ENCODE measurements around the gene DPY19L2.
"Not testable (repeated sequence)": the region's sequence is repeated elsewhere in the genome, so short reads cannot be mapped to it uniquely, and the experiment has no call there.

Gene DPY19L2

GRCh38 chr12:63663005-63663404, 5.3 kb downstream of the DPY19L2 start:
- not testable (repeated sequence) for DNase-seq (ENCODE audit: low read depth)

- DNase-seq (ENCODE audit: low read depth) = not testable (repeated sequence)
Measured at GRCh38 chr12:63658501-63658900, 9.8 kb downstream of the DPY19L2 start.

GRCh38 chr12:63656407-63656806, 11.9 kb downstream of the DPY19L2 start:
- not testable (repeated sequence) for DNase-seq (ENCODE audit: low read depth)

- not testable (repeated sequence) for DNase-seq (ENCODE audit: low read depth)
Measured at GRCh38 chr12:63655543-63656257, 12.6 kb downstream of the DPY19L2 start.

DNA sequence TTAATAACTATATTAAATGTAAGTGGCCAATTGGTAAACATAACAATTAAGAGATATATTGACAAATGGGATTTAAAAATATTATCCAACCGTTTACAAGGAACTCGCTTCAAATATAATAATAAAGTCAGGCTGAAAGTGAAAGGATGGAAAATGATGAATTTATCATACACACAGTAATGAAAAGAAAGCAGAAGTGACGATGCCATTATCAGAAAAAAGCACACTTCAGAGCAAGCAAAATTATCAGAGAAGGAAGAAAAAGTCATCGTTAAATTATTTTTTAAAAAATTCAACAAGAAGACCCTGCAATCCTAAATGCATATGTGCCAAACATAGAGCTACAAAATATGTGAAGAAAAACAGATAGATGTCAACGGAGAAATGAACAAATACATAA, 13.8 kb downstream of the DPY19L2 start:
- DNase-seq (ENCODE audit: low read depth) = not testable (repeated sequence)

DNA sequence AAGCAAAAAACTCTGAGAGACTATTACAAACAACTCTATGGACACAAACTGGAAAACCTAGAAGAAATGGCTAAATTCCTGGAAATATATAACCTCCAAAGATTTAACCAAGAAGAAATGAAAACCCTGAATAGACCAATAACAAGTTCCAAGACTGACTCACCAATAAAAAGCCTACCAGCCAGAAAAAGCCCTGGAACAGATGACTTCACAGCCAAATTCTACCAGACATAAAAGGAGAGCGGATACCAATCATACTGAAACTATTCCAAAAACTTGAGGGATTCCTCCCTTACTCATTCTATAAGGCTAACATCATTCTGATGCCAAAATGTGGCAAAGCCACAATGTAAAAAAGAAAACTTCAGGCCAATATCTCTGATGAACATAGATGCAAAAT, 18.8 kb downstream of the DPY19L2 start:
- DNase-seq (ENCODE audit: low read depth) = not testable (repeated sequence)

DNA sequence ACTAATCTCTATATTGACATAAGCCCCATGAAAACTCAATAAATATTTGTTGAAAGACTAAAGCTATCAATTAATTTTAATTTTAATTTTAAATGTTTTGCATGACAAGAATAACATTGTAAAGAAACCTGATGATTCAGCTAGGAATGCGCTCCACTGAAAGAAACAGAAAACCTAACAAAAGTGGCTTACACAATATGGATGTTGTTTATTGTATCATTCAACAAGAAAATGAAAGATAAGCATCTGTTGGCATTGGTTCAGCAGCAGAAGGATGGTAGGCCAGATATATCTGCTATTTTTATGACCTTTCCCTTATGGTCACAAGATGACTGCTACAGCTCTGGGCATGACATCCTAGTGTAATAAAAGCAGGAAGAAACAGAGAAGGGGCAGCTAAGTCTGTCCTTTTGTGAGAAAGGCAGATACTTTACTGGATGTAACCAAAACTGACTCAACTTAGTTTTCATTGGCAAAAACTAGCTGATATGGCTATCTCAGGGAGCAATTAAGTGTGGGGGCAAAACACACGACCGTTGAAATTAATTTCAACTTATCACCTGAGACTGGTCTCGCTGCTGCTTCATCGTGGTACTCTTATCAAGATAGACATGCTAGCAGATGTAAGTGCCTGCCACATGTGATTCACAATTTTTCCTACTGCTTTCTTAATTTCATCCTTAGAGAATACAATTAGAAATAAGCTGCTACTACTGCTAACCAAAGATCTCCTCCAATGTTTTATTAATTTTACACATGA, 24.7 kb downstream of the DPY19L2 start:
- DNase-seq (ENCODE audit: low read depth) = not testable (repeated sequence)

DNA sequence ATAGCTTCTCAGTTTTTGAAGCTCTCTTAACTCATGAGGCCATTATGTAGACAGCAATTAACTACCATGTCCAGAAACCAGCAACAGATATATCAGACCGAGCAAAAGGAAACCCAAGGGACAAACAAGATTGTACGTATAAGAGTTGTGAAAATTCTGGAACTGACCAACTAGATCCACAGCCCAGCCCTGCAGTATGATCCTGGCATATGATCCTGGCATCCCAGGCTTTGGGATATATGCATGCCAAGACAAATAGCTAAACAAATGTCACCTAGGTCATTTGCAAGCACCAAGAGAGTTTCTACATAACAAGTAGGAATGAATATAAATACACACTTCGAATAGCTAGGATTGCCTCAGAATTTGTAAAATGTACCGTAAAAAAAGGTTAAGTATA, 44.0 kb downstream of the DPY19L2 start:
- not testable (repeated sequence) for DNase-seq (ENCODE audit: low read depth)

GRCh38 chr12:63615544-63615943, 52.7 kb downstream of the DPY19L2 start:
- not testable (repeated sequence) for DNase-seq (ENCODE audit: low read depth)

DNA sequence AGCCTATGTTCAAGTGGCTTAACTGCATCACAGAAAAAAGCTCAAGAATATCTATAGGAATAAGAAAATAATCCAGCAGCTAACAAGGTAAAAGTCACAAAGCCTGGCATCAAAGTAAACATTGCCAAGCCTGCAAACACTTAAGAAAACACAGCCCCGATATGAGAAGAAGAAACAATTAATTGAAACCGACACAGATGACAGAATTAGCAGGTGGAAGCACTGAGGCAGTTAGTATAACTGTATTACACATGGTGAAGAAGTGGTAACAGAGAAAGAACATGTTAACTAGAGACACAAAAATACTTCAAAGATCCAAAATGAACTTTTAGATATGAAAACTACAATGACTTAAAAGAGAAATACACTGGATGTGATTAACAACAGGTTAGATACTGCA, 57.0 kb downstream of the DPY19L2 start:
- not testable (repeated sequence) for DNase-seq (ENCODE audit: low read depth)

- not testable (repeated sequence) for DNase-seq (ENCODE audit: low read depth)
Measured at GRCh38 chr12:63609281-63609680, 59.0 kb downstream of the DPY19L2 start.

GRCh38 chr12:63604985-63605384, 63.3 kb downstream of the DPY19L2 start:
- DNase-seq (ENCODE audit: low read depth) = not testable (repeated sequence)

DNA sequence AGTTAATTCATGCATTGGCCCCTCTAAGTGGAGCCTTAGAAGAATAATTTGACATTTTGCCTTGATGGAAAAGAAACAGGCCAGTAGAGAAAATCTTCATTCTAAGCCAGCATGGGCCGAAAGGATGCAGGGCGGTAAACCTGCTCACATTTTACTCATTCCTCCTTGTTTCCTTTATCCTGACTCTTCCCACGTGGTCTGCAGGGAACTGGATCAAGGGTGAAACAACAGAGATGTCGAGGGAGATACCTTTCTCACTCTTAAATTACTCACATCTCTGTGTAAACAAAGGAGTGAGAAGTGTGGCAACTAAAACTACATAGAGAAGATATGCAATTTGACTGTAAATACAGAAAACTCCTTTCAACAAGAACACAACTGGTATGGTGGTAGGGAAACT, 73.5 kb downstream of the DPY19L2 start:
- DNase-seq (ENCODE audit: low read depth) = not testable (repeated sequence)

GRCh38 chr12:63584426-63584825, 83.9 kb downstream of the DPY19L2 start:
- DNase-seq (ENCODE audit: low read depth) = not testable (repeated sequence)

- not testable (repeated sequence) for DNase-seq (ENCODE audit: low read depth)
Measured at GRCh38 chr12:63583289-63583688, 85.0 kb downstream of the DPY19L2 start.

- DNase-seq (ENCODE audit: low read depth) = not testable (repeated sequence)
Measured at GRCh38 chr12:63577631-63578030, 90.7 kb downstream of the DPY19L2 start.

- DNase-seq (ENCODE audit: low read depth) = not testable (repeated sequence)
Measured at GRCh38 chr12:63572038-63572437, 96.3 kb downstream of the DPY19L2 start.

GRCh38 chr12:63558445-63558844, 109.8 kb downstream of the DPY19L2 start:
- not testable (repeated sequence) for DNase-seq (ENCODE audit: low read depth)

GRCh38 chr12:63551397-63551796, 116.9 kb downstream of the DPY19L2 start:
- not testable (repeated sequence) for DNase-seq (ENCODE audit: low read depth)

DNA sequence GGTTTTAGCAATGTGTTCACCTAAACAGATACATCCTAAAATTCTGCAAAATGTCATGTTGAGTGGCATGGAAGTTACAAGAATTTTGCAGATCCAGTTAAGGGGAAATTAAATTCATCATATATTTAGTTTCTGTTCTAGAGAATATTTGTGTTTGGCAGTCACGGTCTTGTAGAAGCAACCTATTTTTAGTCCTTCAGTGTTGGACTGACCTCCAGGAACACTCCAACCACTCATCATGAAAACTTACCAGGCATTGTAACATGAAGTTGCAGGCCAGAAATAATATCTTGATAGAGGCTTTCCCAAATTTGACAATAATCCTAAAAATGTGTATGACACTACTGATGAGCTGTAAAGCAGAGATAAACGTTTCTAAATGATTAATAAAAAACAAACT, 119.3 kb downstream of the DPY19L2 start:
- DNase-seq (ENCODE audit: low read depth) = not testable (repeated sequence)

GRCh38 chr12:63545298-63545916, 122.9 kb downstream of the DPY19L2 start:
- DNase-seq (ENCODE audit: low read depth) = not testable (repeated sequence)

DNA sequence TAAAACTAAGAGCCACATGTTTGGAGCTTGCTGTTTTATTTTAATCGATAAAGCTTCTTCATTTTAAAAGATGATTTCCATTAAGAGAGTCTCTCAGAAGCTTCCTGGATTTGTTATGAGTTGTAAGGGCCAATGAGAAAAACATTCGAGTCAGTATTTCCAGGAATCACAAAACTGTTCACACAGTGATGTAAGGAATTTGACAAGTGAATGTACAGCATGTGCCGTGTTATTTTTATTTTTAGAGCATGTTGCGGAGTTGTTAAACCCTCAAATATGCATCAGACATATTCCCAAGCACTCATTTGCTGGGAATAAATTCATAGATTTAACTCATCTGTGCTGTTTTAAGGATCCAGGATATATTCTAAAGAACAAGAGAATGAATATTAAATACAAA, 129.6 kb downstream of the DPY19L2 start:
- DNase-seq (ENCODE audit: low read depth) = not testable (repeated sequence)

GRCh38 chr12:63537838-63538237, 130.5 kb downstream of the DPY19L2 start:
- not testable (repeated sequence) for DNase-seq (ENCODE audit: low read depth)
